Heart left ventricle (tissue), 16 donors: ENCODE results near the gene PIGR. TPM values are rescaled to one million over a fixed set of nuclear protein-coding genes. Genes with fewer than 3 reads are reported as not detected.

Source experiments
- ATAC-seq, 4 donors: fragments of 200-7000 bp; cut with Tn5 transposase; one replicate each; pipeline ENCODE4 v1.9.1; 2020 to 2022; ENCODE audit warnings: moderate library complexity in 4 of 4, mild to moderate bottlenecking in 3 of 4, moderate number of reproducible peaks in 1 of 4
- DNase-seq, 5 donors: peaks; one replicate each; pipeline ENCODE4 v3.0.0-alpha.2; 2020
- H3K27ac ChIP-seq, 12 donors: fragments of 200-600 bp; sonication (generic) in 4 of 12; one replicate each; pipeline versions ENCODE4 v1.5.0 to v1.8.0; 2016 to 2022; ENCODE audit warnings: mild to moderate bottlenecking in 2 of 12
- H3K27me3 ChIP-seq, 9 donors: fragments of 200-600 bp; sonication (generic) in 2 of 9; one replicate each; pipeline versions ENCODE4 v1.5.1 to v1.8.0; 2016 to 2022; ENCODE audit warnings: mild to moderate bottlenecking in 3 of 9
- H3K36me3 ChIP-seq, 9 donors: fragments of 200-600 bp; sonication (generic) in 2 of 9; one replicate each; pipeline versions ENCODE4 v1.5.0 to v1.8.0; 2018 to 2022; ENCODE audit warnings: mild to moderate bottlenecking in 2 of 9
- H3K4me1 ChIP-seq, 12 donors: fragments of 200-600 bp; sonication (generic) in 4 of 12; one replicate each; pipeline versions ENCODE4 v1.5.0 to v1.8.0; 2016 to 2022; ENCODE audit warnings: mild to moderate bottlenecking in 3 of 12
- H3K4me3 ChIP-seq, 12 donors: fragments of 200-600 bp; sonication (generic) in 4 of 12; one replicate each; pipeline versions ENCODE4 v1.5.0 to v1.8.0; 2017 to 2022; ENCODE audit warnings: mild to moderate bottlenecking in 9 of 12, moderate library complexity in 4 of 12
- H3K9me3 ChIP-seq, 12 donors: fragments of 200-600 bp; sonication (generic) in 4 of 12; one replicate each; pipeline versions ENCODE4 v1.5.0 to v1.8.0; 2016 to 2022; ENCODE audit warnings: mild to moderate bottlenecking in 1 of 12
- CTCF ChIP-seq, 12 donors: fragments of 200-600 bp; sonication (generic) in 4 of 12; IDR thresholded peaks; one replicate each; pipeline versions ENCODE4 v1.5.0 to v1.8.0; 2018 to 2022; ENCODE audit warnings: antibody characterized with exemption in 12 of 12, mild to moderate bottlenecking in 5 of 12
- POLR2A ChIP-seq, 2 donors: fragments of 450-650 bp; IDR thresholded peaks; one replicate each; pipeline ENCODE4 v1.6.1; 2017; ENCODE audit warnings: antibody characterized with exemption in 2 of 2, mild to moderate bottlenecking in 2 of 2, moderate library complexity in 2 of 2
- WGBS, 4 donors: extraction: QIAGEN DNeasy Blood & Tissue Kit in 2 of 4; methylation state at CpG; one replicate each; pipeline versions ENCODE4 v1.1.5 to v1.1.7; 2013 to 2018; 5-methylcytosine and 5-hydroxymethylcytosine counted together
- intact Hi-C, 10 donors: fragments of 100-400 bp; cut with DNase I; formaldehyde crosslinking; loops; one replicate each; pipeline versions ENCODE4 v1.11.1 to v1.14.2; 2022
- polyA plus RNA-seq, 2 donors: library from polyadenylated mRNA; stranded (reverse); fragments of 200-250 nt; gene quantifications; one replicate each; pipeline ENCODE4 v1.2.3, GENCODE V29; 2013
- total RNA-seq, 9 donors: library from RNA; depleted of rRNA in 2 of 9; stranded (reverse); fragments of >200 nt in 2 of 9; fragmentation: NEBNext Ultra II Directional in 3 of 9; extraction: Animal tissue kit (Norgen Biotek cat#: 25700) in 3 of 9; gene quantifications; one replicate each; pipeline versions ENCODE4 v1.1.0 to v1.2.4, GENCODE V29; 2016 to 2023
- donor health status: ischemic (EF 13 %, LVEDD 7.1; RV severe dilation, severe dysfunction).
- donor health status: healthy with polysubstance abuse.
- donor health status: DM: no; HTN: yes; CAD: no.
- donor health status: DM: no; HTN: no; CAD: no.
- donor health status: ischemic (EF 25% LVEDD 6.9; RV normal size, moderate dysfunction).
- donor health status: ischemic (EF 25% LVEDD 5.7; RV mildly dilated, moderate dysfunction).
- donor health status: healthy.
- donor health status: DM: yes; HTN: yes; CAD: no.
- donor health status: ischemic (EF 35%, LVEDD 5.7; RV mildly dilated, moderate dysfunction).
- donor health status: nonischemic (EF 11% LVEDD 7.7; RV severe dilation, severe dysfunction).
- donor health status: DM: yes; HTN: yes; CAD: no.
- donor health status: PGD.
- donor health status: ischemic (EF 29% LVEDD 5.4; RV normal size, mild dysfunction).
- donor health status: nonischemic (EF 23%, LVEDD 6.1; RV moderate dilation, normal function).

Gene PIGR
- total and polyA plus RNA-seq, 11 donors, result 0.04 to 0.64 (median 0.45) TPM; not detected in 7

DNA sequence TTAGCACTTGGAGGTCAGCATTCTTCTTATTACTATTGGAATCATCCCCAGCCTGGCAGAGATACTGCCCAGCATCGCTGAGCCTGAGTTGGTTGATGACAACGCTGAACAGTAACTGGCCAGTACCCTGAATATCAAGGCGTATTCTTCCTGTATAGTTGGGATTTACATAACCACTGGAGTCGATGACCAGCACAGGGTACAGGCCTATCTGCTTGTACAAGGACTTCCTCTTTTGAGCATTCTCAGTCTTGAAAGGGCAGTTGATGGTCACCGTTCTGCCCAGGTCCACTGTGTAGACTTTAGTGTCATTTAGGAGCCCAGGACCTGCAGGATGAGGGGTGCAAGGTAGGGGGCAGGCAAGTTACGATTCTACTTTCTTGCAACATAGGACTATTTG, 8.8 kb downstream of the PIGR start:
- Histone ChIP-seq H3K27ac (no peak overlapping the region), H3K4me1 (no peaks in the 10 kb centered on the region), H3K4me3 (no peak overlapping the region), H3K36me3 (no peaks in the 10 kb centered on the region), H3K27me3 (peaks cover 0 to 4% (median 0%) of the 10 kb centered on the region in 9 donors), H3K9me3 (no peaks in the 10 kb centered on the region)
- intact Hi-C loops, result no loop called here
- DNase-seq (no peak), ATAC-seq (peak in 1 of 4 donors; percentile 40)
- WGBS, 4 donors, result 83 to 90% (median 86%) methylated on average over 6 of the region's 6 CpGs
- no peak for TF ChIP-seq CTCF (IDR thresholded peaks at IDR 0.05)
- no peak for TF ChIP-seq POLR2A (IDR thresholded peaks at IDR 0.05)

DNA sequence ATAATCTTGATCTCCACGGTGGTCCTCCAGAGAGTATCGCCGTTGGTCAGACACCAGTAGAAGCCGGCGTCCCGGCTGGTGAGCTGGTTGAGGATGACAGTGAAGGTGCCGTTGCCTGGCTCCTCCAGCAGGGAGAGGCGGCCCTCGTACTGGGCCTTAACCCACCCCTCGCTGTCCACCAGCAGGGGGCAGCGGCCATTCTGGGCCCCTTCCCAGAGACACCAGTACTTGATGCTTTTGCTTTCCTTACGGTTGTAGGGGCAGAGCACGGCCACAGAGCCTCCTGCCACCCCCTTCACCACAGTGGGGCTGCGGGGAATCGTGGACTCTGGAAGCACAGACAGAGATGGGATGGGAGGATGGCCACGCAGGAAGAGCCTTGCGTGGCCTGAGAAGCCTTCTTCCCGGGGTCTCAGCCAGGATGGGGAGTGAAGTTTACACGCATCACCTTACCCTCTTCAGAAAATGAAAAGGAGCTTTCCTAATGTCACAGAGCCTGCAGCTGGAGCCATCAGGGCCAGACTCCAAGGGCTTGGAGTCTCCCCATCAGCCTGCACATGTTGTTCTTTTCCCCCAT, 10.7 kb downstream of the PIGR start:
- TF ChIP-seq CTCF (IDR thresholded peaks at IDR 0.05), result peak in 11 of 12 donors; percentile 11 to 50 (median 33)
- TF ChIP-seq POLR2A (IDR thresholded peaks at IDR 0.05), result no peak
- H3K4me3 ChIP-seq, result no peak overlapping the region
- WGBS, 4 donors, result 53 to 76% (median 60%) methylated on average over 18 to 19 of the region's 19 CpGs
- ATAC-seq (peak in 1 of 4 donors; percentile 56), DNase-seq (peak in 1 of 5 donors; percentile 30)
- no peak overlapping the region for H3K27ac ChIP-seq
- H3K4me1 ChIP-seq, result peaks cover 0 to 3% (median 0%) of the 10 kb centered on the region in 12 donors
- H3K27me3 ChIP-seq, result no peaks in the 10 kb centered on the region
- no peaks in the 10 kb centered on the region for H3K36me3 ChIP-seq
- H3K9me3 ChIP-seq, result no peaks in the 10 kb centered on the region
- intact Hi-C loops, result no loop called here

- WGBS, 4 donors, result 65 to 74% (median 69%) methylated on average over 5 to 8 of the region's 8 CpGs
- ATAC-seq (peak in 2 of 4 donors; percentile 42 to 52), DNase-seq (peak in 4 of 5 donors; percentile 42 to 72 (median 48))
- Histone ChIP-seq H3K27ac (no peak overlapping the region), H3K4me3 (no peak overlapping the region), H3K9me3 (no peaks in the 10 kb centered on the region), H3K36me3 (no peaks in the 10 kb centered on the region), H3K4me1 (peaks cover 0 to 13% (median 0%) of the 10 kb centered on the region in 12 donors), H3K27me3 (no peaks in the 10 kb centered on the region)
- intact Hi-C loops, result no loop called here
- no peak for TF ChIP-seq POLR2A (IDR thresholded peaks at IDR 0.05)
- TF ChIP-seq CTCF (IDR thresholded peaks at IDR 0.05), result peak in 11 of 12 donors; percentile 10 to 71 (median 34)
Observed at GRCh38 chr1:206933333-206933945, 12.8 kb downstream of the PIGR start.

- H3K9me3 ChIP-seq, result no peaks in the 10 kb centered on the region
- no peak for DNase-seq
- H3K4me1 ChIP-seq, result peaks cover 0 to 13% (median 0%) of the 10 kb centered on the region in 12 donors
- WGBS, 4 donors, result 46 to 66% (median 57%) methylated on average over 7 to 8 of the region's 8 CpGs
- H3K4me3 ChIP-seq, result no peak overlapping the region
- intact Hi-C loops, result no loop called here
- H3K36me3 ChIP-seq, result no peaks in the 10 kb centered on the region
- no peak for ATAC-seq
- TF ChIP-seq CTCF (IDR thresholded peaks at IDR 0.05) (no peak), POLR2A (IDR thresholded peaks at IDR 0.05) (no peak)
- H3K27me3 ChIP-seq, result no peaks in the 10 kb centered on the region
- H3K27ac ChIP-seq, result no peak overlapping the region
Observed at GRCh38 chr1:206932177-206932576, 14.1 kb downstream of the PIGR start.
